ENCODE results near the gene SLC34A1.
"Not testable (repeated sequence)": the region's sequence is repeated elsewhere in the genome, so short reads cannot be mapped to it uniquely, and the experiment has no call there.

Gene SLC34A1

GRCh38 chr5:177410575-177410974, 26.3 kb downstream of the SLC34A1 start:
- no peak for DNase-seq (ENCODE audit: low read depth)

GRCh38 chr5:177412603-177413233, 28.5 kb downstream of the SLC34A1 start:
- no peak for DNase-seq (ENCODE audit: low read depth)

GRCh38 chr5:177414481-177414880, 30.2 kb downstream of the SLC34A1 start:
- no peak for DNase-seq (ENCODE audit: low read depth)

GRCh38 chr5:177417081-177417480, 32.8 kb downstream of the SLC34A1 start:
- not testable (repeated sequence) for DNase-seq (ENCODE audit: low read depth)

GRCh38 chr5:177419046-177419445, 34.8 kb downstream of the SLC34A1 start:
- no peak for DNase-seq (ENCODE audit: low read depth)

GRCh38 chr5:177420472-177420871, 36.2 kb downstream of the SLC34A1 start:
- not testable (repeated sequence) for DNase-seq (ENCODE audit: low read depth)

GRCh38 chr5:177421062-177421798, 37.0 kb downstream of the SLC34A1 start:
- no peak for DNase-seq (ENCODE audit: low read depth)

- no peak for DNase-seq (ENCODE audit: low read depth)
Observed at GRCh38 chr5:177423671-177424070, 39.4 kb downstream of the SLC34A1 start.

- DNase-seq (ENCODE audit: low read depth), result no peak
Observed at GRCh38 chr5:177425196-177425800, 41.1 kb downstream of the SLC34A1 start.

- peak; percentile 100 for DNase-seq (ENCODE audit: low read depth)
Observed at GRCh38 chr5:177425801-177426565, 41.7 kb downstream of the SLC34A1 start.

- DNase-seq (ENCODE audit: low read depth), result peak; percentile 58
Observed at GRCh38 chr5:177426566-177427210, 42.5 kb downstream of the SLC34A1 start, which contains the start of gene GRK6. Gene GRK6 (plus strand): TSS chr5:177426676. CDS start chr5:177426846, 170 bp downstream.

GRCh38 chr5:177427211-177427822, 43.1 kb downstream of the SLC34A1 start:
- DNase-seq (ENCODE audit: low read depth), result no peak

- no peak for DNase-seq (ENCODE audit: low read depth)
Observed at GRCh38 chr5:177427919-177428573, 43.8 kb downstream of the SLC34A1 start.

GRCh38 chr5:177428574-177429217, 44.5 kb downstream of the SLC34A1 start:
- DNase-seq (ENCODE audit: low read depth), result no peak

GRCh38 chr5:177429248-177430040, 45.2 kb downstream of the SLC34A1 start:
- DNase-seq (ENCODE audit: low read depth), result peak; percentile 85

GRCh38 chr5:177430140-177430951, 46.1 kb downstream of the SLC34A1 start:
- DNase-seq (ENCODE audit: low read depth), result no peak

GRCh38 chr5:177430972-177431316, 46.7 kb downstream of the SLC34A1 start:
- DNase-seq (ENCODE audit: low read depth), result no peak

GRCh38 chr5:177431317-177432142, 47.3 kb downstream of the SLC34A1 start:
- DNase-seq (ENCODE audit: low read depth), result peak; percentile 70

Measured in T-helper 22 cell (primary cell).